Measurements from ENCODE around the gene MFSD12. TPM values are rescaled to one million over a fixed set of nuclear protein-coding genes. Genes with fewer than 3 reads are reported as not detected.

Gene MFSD12
- total RNA-seq, 2 experiments from 2014 or later: 78.8 to 79.4 TPM

DNA sequence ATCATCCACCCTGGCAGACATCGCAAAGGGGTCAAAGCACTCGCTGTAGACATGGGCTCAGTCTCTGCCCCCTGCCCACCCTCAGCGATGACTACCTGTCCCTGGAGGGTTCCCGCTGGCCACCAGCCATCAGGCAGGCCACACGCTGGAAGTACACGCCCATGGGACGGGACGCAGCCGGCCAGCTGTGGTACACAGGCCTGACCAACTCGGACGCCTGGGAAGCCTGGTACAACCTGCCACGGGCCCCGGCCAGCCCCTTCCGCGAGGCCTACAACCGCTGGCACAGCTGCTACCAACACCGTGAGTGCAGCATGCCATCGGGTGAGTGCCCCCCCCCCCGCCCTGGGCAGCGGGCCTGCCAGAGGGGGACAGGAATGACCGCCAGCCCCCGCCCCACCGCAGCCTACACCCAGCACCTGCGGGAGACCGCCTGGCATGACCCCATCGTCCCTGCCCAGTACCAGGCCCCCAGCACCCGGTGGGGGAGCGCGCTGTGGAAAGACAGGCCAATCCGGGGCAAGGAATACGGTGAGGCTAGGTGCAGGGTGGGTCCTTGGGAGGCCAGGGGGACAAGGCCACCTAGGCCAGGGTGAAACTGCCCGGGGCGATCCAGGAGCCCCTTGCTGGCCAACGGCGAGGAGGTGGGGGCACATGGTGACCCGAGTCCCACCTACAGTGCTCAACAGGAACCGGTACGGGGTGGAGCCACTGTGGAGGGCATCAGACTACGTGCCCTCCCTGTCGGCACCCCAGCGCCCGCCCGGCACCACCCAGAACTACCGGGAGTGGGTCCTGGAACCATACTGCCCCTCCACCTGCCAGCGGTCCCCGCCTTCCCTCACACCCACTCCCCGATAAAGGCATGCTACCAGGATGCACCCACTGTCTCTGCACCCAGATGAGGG lies 14.0 kb downstream of the MFSD12 start:
- H2AFZ ChIP-seq (ENCODE audit: low read length): no peak overlapping the region
- no peaks in the 10 kb centered on the region for H3K4me1 ChIP-seq (ENCODE audit: insufficient read depth, low read length, poor library complexity, severe bottlenecking)
- H3K79me2 ChIP-seq (ENCODE audit: insufficient read depth, low read depth, low read length): no peaks in the 10 kb centered on the region
- no peaks in the 10 kb centered on the region for H4K20me1 ChIP-seq (ENCODE audit: insufficient read depth, low read length)
- BruUV-seq (replicated peaks): no TSS peak
- ChIA-PET POLR2A (no interaction called here), CTCF (ENCODE audit: unreplicated experiment) (no interaction called here)
- no peak overlapping the region for H3K4me2 ChIP-seq (ENCODE audit: low read length)
- H3K9me2 ChIP-seq (ENCODE audit: insufficient read depth, low read length): no peaks in the 10 kb centered on the region
- H3K4me3 ChIP-seq (ENCODE audit: low read depth, low read length, poor library complexity, severe bottlenecking): no peak overlapping the region
- TF ChIP-seq, protein P1, sequence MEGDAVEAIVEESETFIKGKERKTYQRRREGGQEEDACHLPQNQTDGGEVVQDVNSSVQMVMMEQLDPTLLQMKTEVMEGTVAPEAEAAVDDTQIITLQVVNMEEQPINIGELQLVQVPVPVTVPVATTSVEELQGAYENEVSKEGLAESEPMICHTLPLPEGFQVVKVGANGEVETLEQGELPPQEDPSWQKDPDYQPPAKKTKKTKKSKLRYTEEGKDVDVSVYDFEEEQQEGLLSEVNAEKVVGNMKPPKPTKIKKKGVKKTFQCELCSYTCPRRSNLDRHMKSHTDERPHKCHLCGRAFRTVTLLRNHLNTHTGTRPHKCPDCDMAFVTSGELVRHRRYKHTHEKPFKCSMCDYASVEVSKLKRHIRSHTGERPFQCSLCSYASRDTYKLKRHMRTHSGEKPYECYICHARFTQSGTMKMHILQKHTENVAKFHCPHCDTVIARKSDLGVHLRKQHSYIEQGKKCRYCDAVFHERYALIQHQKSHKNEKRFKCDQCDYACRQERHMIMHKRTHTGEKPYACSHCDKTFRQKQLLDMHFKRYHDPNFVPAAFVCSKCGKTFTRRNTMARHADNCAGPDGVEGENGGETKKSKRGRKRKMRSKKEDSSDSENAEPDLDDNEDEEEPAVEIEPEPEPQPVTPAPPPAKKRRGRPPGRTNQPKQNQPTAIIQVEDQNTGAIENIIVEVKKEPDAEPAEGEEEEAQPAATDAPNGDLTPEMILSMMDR (conservative IDR thresholded peaks at IDR 0.05; ENCODE audit: low read length): no peak
- no peak for TF ChIP-seq EZH2phosphoT487 (IDR thresholded peaks at IDR 0.05; ENCODE audit: borderline replicate concordance, low read depth, low read length)
- intact Hi-C loops (cut with micrococcal nuclease; ENCODE audit: unreplicated experiment): no loop called here
- H3K9me3 ChIP-seq (ENCODE audit: low read length): no peaks in the 10 kb centered on the region
- H3K27ac ChIP-seq (ENCODE audit: low read depth, low read length, poor library complexity, severe bottlenecking): no peak overlapping the region
- DNase-seq (ENCODE audit: low spot score): no peak
- H3K36me3 ChIP-seq (ENCODE audit: insufficient read depth, low read length): peaks cover 49% of the 10 kb centered on the region

DNA sequence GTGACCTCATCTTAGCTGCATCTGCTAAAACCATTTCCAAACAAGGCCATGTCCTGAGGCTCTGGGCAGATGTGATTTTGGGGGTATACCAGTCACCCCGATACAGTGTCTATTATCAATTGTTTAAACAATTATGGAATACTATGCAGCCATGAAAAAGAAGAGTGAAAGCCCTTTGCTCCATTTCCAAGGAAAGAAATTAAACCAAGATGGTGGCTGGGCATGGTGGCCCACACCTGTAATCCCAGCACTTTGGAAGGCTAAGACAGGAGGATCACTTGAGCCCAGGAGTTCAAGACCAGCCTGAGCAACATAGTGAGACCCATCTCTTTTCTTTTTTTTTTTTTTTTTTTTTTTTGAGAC lies 17.6 kb downstream of the MFSD12 start:
- no peak for DNase-seq (ENCODE audit: low spot score)
- TSS peak; percentile 64 for BruUV-seq (replicated peaks)
- Histone ChIP-seq H3K27ac (ENCODE audit: low read depth, low read length, poor library complexity, severe bottlenecking) (no peak overlapping the region), H3K9me3 (ENCODE audit: low read length) (no peaks in the 10 kb centered on the region), H4K20me1 (ENCODE audit: insufficient read depth, low read length) (no peaks in the 10 kb centered on the region), H3K79me2 (ENCODE audit: insufficient read depth, low read depth, low read length) (no peaks in the 10 kb centered on the region), H3K9me2 (ENCODE audit: insufficient read depth, low read length) (no peaks in the 10 kb centered on the region), H3K4me1 (ENCODE audit: insufficient read depth, low read length, poor library complexity, severe bottlenecking) (no peaks in the 10 kb centered on the region), H3K4me3 (ENCODE audit: low read depth, low read length, poor library complexity, severe bottlenecking) (no peak overlapping the region), H2AFZ (ENCODE audit: low read length) (no peak overlapping the region), H3K36me3 (ENCODE audit: insufficient read depth, low read length) (peaks cover 61% of the 10 kb centered on the region), H3K4me2 (ENCODE audit: low read length) (no peak overlapping the region)
- ChIA-PET CTCF (ENCODE audit: unreplicated experiment) (no interaction called here), POLR2A (interaction anchor here (0.6 kb wide), 1 partner anchor 39 kb away, joined by 3 read pairs; no protein-coding TSS in a partner anchor)
- intact Hi-C loops (cut with micrococcal nuclease; ENCODE audit: unreplicated experiment): no loop called here
- TF ChIP-seq EZH2phosphoT487 (IDR thresholded peaks at IDR 0.05; ENCODE audit: borderline replicate concordance, low read depth, low read length): no peak
- TF ChIP-seq, protein P1 (conservative IDR thresholded peaks at IDR 0.05; ENCODE audit: low read length): no peak
